Natural killer cell (primary cell): Measurements from ENCODE around the gene ALAS1. TPM values are rescaled to one million over a fixed set of nuclear protein-coding genes. Genes with fewer than 3 reads are reported as not detected.

Source experiments
- ATAC-seq, 3 donors: fragments of 150-1000 bp in 2 of 3; fragments of 200-7000 bp in 1 of 3; cut with Tn5 transposase; 1 replicate in 1 of 3; 2 replicates in 2 of 3; pipeline ENCODE4 v1.10.0; 2021; ENCODE audit warnings: mild to moderate bottlenecking in 2 of 3, moderate library complexity in 2 of 3
- DNase-seq, 2 donors: peaks; one replicate each; pipeline versions ENCODE4 v3.0.0 to v3.0.0-alpha.2; 2013 to 2021; ENCODE audit warnings: mixed read lengths in 1 of 2
- H3K27ac ChIP-seq: one replicate; pipeline ENCODE4 v1.5.1; 2013; ENCODE audit warnings: mild to moderate bottlenecking, low read length
- H3K27me3 ChIP-seq: one replicate; pipeline ENCODE4 v1.6.1; 2013; ENCODE audit warnings: low read length; ENCODE audit not compliant: control insufficient read depth, insufficient read depth
- H3K36me3 ChIP-seq: one replicate; pipeline ENCODE4 v1.6.1; 2013; ENCODE audit warnings: low read length; ENCODE audit not compliant: control insufficient read depth, insufficient read depth
- H3K4me1 ChIP-seq: one replicate; pipeline ENCODE4 v1.6.1; 2013; ENCODE audit warnings: low read length; ENCODE audit not compliant: control insufficient read depth, insufficient read depth
- H3K4me3 ChIP-seq: one replicate; pipeline ENCODE4 v1.5.1; 2013; ENCODE audit warnings: low read length
- H3K9me3 ChIP-seq: one replicate; pipeline ENCODE4 v1.6.1; 2013; ENCODE audit warnings: low read length; ENCODE audit not compliant: control insufficient read depth, insufficient read depth
- H3K27ac Mint-ChIP-seq, 2 donors: one replicate each; pipeline ENCODE4 v1.8.0; 2022; ENCODE audit warnings: mild to moderate bottlenecking in 2 of 2, mixed read lengths in 2 of 2, moderate library complexity in 1 of 2
- H3K27me3 Mint-ChIP-seq, 2 donors: one replicate each; pipeline ENCODE4 v1.8.0; 2022; ENCODE audit warnings: low read depth in 2 of 2, mixed read lengths in 2 of 2
- H3K36me3 Mint-ChIP-seq: one replicate; pipeline ENCODE4 v1.8.0; 2022; ENCODE audit warnings: mixed read lengths
- H3K4me1 Mint-ChIP-seq, 2 donors: one replicate each; pipeline ENCODE4 v1.8.0; 2022; ENCODE audit warnings: mixed read lengths in 2 of 2
- H3K4me3 Mint-ChIP-seq: one replicate; pipeline ENCODE4 v1.8.0; 2022; ENCODE audit warnings: mild to moderate bottlenecking, moderate library complexity, mixed read lengths
- H3K9me3 Mint-ChIP-seq, 2 donors: one replicate each; pipeline ENCODE4 v1.8.0; 2022; ENCODE audit warnings: mixed read lengths in 2 of 2
- WGBS: methylation state at CpG from one replicate; pipeline ENCODE4 v1.1.7; 2013; ENCODE audit warnings: missing lambda C conversion rate; ENCODE audit not compliant: insufficient coverage; 5-methylcytosine and 5-hydroxymethylcytosine counted together
- intact Hi-C: fragments of 100-400 bp; cut with micrococcal nuclease; formaldehyde crosslinking; loops from one replicate; pipeline ENCODE4 v1.14.2; 2022
- total RNA-seq, 4 donors: library from RNA; stranded (reverse); fragments of 120-200 nt in 1 of 4; gene quantifications; one replicate each; pipeline versions ENCODE4 v1.2.3 to v1.2.4, GENCODE V29; 2013 to 2022
- TF ChIP-seq, protein P1 (sequence below): fragments of 200-600 bp; IDR thresholded peaks from one replicate; pipeline ENCODE4 v1.8.0; 2022; ENCODE audit warnings: antibody characterized with exemption

ALAS1 gene
- 10 to 100 TPM; 17.0 to 34.5 (median 33.4) TPM for total RNA-seq
- 28.4 TPM for total RNA-seq (2013)

DNA sequence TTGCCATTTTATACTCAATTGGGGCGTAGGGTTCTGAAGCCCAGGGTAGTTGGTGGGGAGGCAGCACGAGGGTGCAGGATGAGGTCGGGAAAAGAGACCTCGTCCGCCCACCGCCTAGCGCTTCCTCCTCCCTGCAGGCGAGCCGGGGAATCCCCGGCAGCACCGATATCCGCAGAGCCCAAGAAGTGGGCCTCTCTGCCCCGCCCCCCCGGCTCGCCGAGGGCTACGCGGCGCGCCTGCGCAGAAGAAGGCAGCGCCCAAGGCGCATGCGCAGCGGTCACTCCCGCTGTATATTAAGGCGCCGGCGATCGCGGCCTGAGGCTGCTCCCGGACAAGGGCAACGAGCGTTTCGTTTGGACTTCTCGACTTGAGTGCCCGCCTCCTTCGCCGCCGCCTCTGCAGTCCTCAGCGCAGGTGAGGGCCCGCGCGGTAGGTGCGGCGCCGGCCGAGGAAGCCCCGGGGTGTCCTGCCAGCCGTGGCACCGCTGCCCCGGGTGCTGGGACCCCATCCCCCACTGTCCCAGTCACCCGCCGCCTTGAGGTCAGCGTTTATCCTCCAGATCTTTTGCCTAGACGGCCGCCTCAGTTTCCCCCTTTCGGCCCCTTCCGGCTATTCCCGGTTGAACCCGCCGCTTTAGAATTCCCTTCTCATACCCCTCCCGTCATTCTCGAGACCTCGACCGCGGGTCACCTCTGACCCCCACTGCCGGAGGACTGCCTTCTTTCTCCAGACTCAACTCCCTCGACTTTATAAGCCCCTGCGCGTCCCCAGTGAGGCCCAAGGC is at the start of gene ALAS1:
Gene ALAS1, plus strand, starts transcription at position 319 of the 784 bp plus-strand sequence. CDS start 1,082 bp downstream, outside the sequence.
- TF ChIP-seq, protein P1, sequence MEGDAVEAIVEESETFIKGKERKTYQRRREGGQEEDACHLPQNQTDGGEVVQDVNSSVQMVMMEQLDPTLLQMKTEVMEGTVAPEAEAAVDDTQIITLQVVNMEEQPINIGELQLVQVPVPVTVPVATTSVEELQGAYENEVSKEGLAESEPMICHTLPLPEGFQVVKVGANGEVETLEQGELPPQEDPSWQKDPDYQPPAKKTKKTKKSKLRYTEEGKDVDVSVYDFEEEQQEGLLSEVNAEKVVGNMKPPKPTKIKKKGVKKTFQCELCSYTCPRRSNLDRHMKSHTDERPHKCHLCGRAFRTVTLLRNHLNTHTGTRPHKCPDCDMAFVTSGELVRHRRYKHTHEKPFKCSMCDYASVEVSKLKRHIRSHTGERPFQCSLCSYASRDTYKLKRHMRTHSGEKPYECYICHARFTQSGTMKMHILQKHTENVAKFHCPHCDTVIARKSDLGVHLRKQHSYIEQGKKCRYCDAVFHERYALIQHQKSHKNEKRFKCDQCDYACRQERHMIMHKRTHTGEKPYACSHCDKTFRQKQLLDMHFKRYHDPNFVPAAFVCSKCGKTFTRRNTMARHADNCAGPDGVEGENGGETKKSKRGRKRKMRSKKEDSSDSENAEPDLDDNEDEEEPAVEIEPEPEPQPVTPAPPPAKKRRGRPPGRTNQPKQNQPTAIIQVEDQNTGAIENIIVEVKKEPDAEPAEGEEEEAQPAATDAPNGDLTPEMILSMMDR, result no peak
- Histone ChIP-seq H3K36me3 (peaks cover 15% of the 10 kb centered on the region), H3K4me1 (peaks cover 35% of the 10 kb centered on the region), H3K4me3 (peak within 1 kb of the TSS; percentile 93), H3K27me3 (no peaks in the 10 kb centered on the region), H3K9me3 (no peaks in the 10 kb centered on the region), H3K27ac (peak within 1 kb of the TSS; percentile 76)
- Mint-ChIP-seq H3K9me3 (no peaks in the 10 kb centered on the region), H3K27ac (peak within 1 kb of the TSS; percentile 96 to 98), H3K4me3 (peak within 1 kb of the TSS; percentile 95), H3K27me3 (no peaks in the 10 kb centered on the region), H3K36me3 (no peaks in the 10 kb centered on the region), H3K4me1 (peaks cover 21 to 40% of the 10 kb centered on the region in 2 donors)
- ATAC-seq, result peak; percentile 98
- WGBS, result under 1% methylated on average over 71 of the region's 71 CpGs
- peak; percentile 97 for DNase-seq
- intact Hi-C loops, result loop anchor here (1.0 kb wide), 1 partner anchor 44 kb away; the partner anchor contains the start of gene POC1A

DNA sequence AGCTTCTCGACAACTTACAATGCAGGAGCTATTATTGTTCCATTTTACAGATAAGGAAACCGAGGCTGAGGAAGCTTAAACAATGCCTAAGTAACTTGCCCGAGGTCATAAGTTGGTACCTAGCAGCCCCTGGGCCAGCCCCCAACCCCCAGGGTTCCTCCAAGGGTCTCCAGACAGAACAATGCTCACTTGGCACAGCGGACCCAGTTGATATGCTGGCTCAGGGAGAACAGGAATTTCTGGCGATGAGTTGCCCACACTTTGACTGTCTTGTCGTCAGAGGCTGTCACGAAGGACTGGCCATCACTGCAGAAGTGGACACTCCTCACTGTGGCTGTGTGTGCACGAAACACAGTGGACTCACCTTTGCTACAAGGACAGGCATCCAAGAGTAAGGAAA is 48.9 kb upstream of the ALAS1 start:
- Mint-ChIP-seq H3K9me3 (no peaks in the 10 kb centered on the region), H3K27me3 (no peaks in the 10 kb centered on the region), H3K27ac (no peak overlapping the region), H3K36me3 (no peaks in the 10 kb centered on the region), H3K4me3 (no peak overlapping the region), H3K4me1 (peaks cover 2 to 6% of the 10 kb centered on the region in 2 donors)
- Histone ChIP-seq H3K9me3 (no peaks in the 10 kb centered on the region), H3K4me3 (no peak overlapping the region), H3K27me3 (no peaks in the 10 kb centered on the region), H3K36me3 (no peaks in the 10 kb centered on the region), H3K27ac (no peak overlapping the region), H3K4me1 (peaks cover 12% of the 10 kb centered on the region)
- 96% methylated on average over 8 of the region's 8 CpGs for WGBS
- ATAC-seq (no peak), DNase-seq (no peak)
- TF ChIP-seq, protein P1, result no peak
- intact Hi-C loops, result no loop called here

DNA sequence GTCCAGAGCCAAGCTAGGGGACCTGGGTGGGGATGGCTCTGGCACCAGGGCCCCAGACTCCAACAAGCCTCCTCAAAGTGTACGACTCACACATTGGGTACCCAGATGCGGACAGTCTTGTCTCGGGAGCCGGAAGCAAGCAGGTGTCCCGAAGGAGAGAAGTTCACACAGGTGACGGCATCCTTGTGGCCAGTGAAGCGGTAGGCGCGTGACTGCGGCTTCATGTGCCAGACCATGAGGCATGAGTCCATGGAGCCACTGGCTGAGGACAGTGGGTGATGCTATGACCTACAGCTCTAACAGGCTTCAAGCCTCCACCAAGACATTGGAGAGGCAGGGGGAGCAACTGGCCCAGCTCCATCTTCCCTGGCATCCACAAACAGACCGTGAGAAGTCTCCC is 48.2 kb upstream of the ALAS1 start:
- Mint-ChIP-seq H3K36me3 (no peaks in the 10 kb centered on the region), H3K4me3 (no peak overlapping the region), H3K27ac (no peak overlapping the region), H3K9me3 (no peaks in the 10 kb centered on the region), H3K27me3 (no peaks in the 10 kb centered on the region), H3K4me1 (peaks cover 7 to 8% of the 10 kb centered on the region in 2 donors)
- Histone ChIP-seq H3K4me1 (peaks cover 10% of the 10 kb centered on the region), H3K4me3 (no peak overlapping the region), H3K9me3 (no peaks in the 10 kb centered on the region), H3K27me3 (no peaks in the 10 kb centered on the region), H3K36me3 (no peaks in the 10 kb centered on the region), H3K27ac (no peak overlapping the region)
- intact Hi-C loops, result no loop called here
- ATAC-seq (no peak), DNase-seq (no peak)
- TF ChIP-seq, protein P1, result no peak
- 98% methylated on average over 11 of the region's 11 CpGs for WGBS
